H1 (cell line): ENCODE measurements around the gene BCHE. TPM values are rescaled to one million over a fixed set of nuclear protein-coding genes. Genes with fewer than 3 reads are reported as not detected.

Experiments
- CTCF ChIA-PET: fragments of 300-600 bp; sonication (Branson Sonifier 250); formaldehyde crosslinking; loops from one replicate; lab custom pipeline; 2021; ENCODE audit not compliant: partially characterized antibody; lab: Charles Lee
- POLR2A ChIA-PET: fragments of 300-600 bp; sonication (Branson Sonifier 250); formaldehyde crosslinking; loops from one replicate; lab custom pipeline; 2021; ENCODE audit warnings: inconsistent platforms; ENCODE audit not compliant: partially characterized antibody; lab: Charles Lee
- DNase-seq, 2 experiments: peaks; one replicate each; pipeline versions ENCODE4 v3.0.0 to v3.0.0-alpha.2; 2010 to 2022; ENCODE audit warnings: low spot score in 2 of 2, low read depth in 1 of 2, mixed read lengths in 1 of 2
- FAIRE-seq: peaks from 2 replicates; lab custom pipeline; 2011; peaks lifted over from hg19 to GRCh38; lab: Jason Lieb, UNC
- H2AFZ ChIP-seq: 2 replicates; pipeline ENCODE4 v1.8.1; 2012; ENCODE audit warnings: low read length, inconsistent platforms
- H2AK5ac ChIP-seq: 2 replicates; pipeline ENCODE4 v1.6.1; 2013; ENCODE audit warnings: low read depth, low read length
- H2BK120ac ChIP-seq: replicated peaks from 2 replicates; pipeline ENCODE3; 2013; ENCODE audit warnings: low read depth, low read length, inconsistent platforms
- H2BK12ac ChIP-seq: 2 replicates; pipeline ENCODE4 v1.6.1; 2013; ENCODE audit warnings: low read depth, low read length
- H2BK15ac ChIP-seq: 2 replicates; pipeline ENCODE4 v1.6.1; 2013; ENCODE audit warnings: low read length
- H2BK20ac ChIP-seq: 2 replicates; pipeline ENCODE4 v1.6.1; 2013; ENCODE audit warnings: low read length
- H2BK5ac ChIP-seq: 2 replicates; pipeline ENCODE4 v1.6.1; 2013; ENCODE audit warnings: low read depth, low read length
- H3K14ac ChIP-seq: 2 replicates; pipeline ENCODE4 v1.6.1; 2013; ENCODE audit warnings: inconsistent platforms; ENCODE audit not compliant: insufficient read length
- H3K18ac ChIP-seq: 2 replicates; pipeline ENCODE4 v1.6.1; 2013; ENCODE audit warnings: low read length; ENCODE audit errors: extremely low read depth
- H3K23ac ChIP-seq: 2 replicates; pipeline ENCODE4 v1.6.1; 2013; ENCODE audit warnings: inconsistent platforms; ENCODE audit not compliant: insufficient read length
- H3K23me2 ChIP-seq: 2 replicates; pipeline ENCODE4 v1.6.1; 2013; ENCODE audit warnings: low read depth, low read length
- H3K27ac ChIP-seq: 2 replicates; pipeline ENCODE4 v1.6.1; 2011; ENCODE audit warnings: low read depth, low read length, inconsistent platforms
- H3K27me3 ChIP-seq, 4 experiments: replicated peaks in 1 of 4; 1 replicate in 1 of 4; 2 replicates in 3 of 4; pipeline versions ENCODE4 v1.6.1 to v1.8.1; 2011 to 2013; ENCODE audit warnings: low read length in 3 of 4, mild to moderate bottlenecking in 3 of 4, inconsistent platforms in 2 of 4, mixed read lengths in 2 of 4, moderate library complexity in 1 of 4; ENCODE audit not compliant: control insufficient read depth in 3 of 4, insufficient read depth in 3 of 4; ENCODE audit errors: extremely low read depth in 1 of 4
- H3K36me3 ChIP-seq, 4 experiments: 2 replicates each; pipeline versions ENCODE4 v1.6.1 to v1.8.1; 2011 to 2013; ENCODE audit warnings: mild to moderate bottlenecking in 4 of 4, low read length in 3 of 4, moderate library complexity in 2 of 4, control low read depth in 1 of 4, inconsistent platforms in 1 of 4; ENCODE audit not compliant: insufficient read depth in 4 of 4, control insufficient read depth in 2 of 4
- H3K4ac ChIP-seq: replicated peaks from 2 replicates; pipeline ENCODE3; 2013; ENCODE audit warnings: low read length, low read depth, mixed read lengths, inconsistent platforms; ENCODE audit not compliant: insufficient read length
- H3K4me1 ChIP-seq, 4 experiments: replicated peaks in 1 of 4; 1 replicate in 1 of 4; 2 replicates in 3 of 4; pipeline versions ENCODE4 v1.6.1 to v1.8.1; 2011 to 2013; ENCODE audit warnings: low read length in 3 of 4, inconsistent platforms in 2 of 4, mixed read lengths in 1 of 4; ENCODE audit not compliant: insufficient read depth in 4 of 4, control insufficient read depth in 3 of 4
- H3K4me2 ChIP-seq, 2 experiments: 2 replicates each; pipeline versions ENCODE4 v1.6.1 to v1.8.1; 2011 to 2013; ENCODE audit warnings: low read depth in 2 of 2, low read length in 2 of 2, control low read depth in 1 of 2, inconsistent platforms in 1 of 2, mild to moderate bottlenecking in 1 of 2; ENCODE audit not compliant: insufficient read depth in 1 of 2
- H3K4me3 ChIP-seq, 4 experiments: fragments of 200-600, 300-600 bp in 1 of 4; sonication (generic), shearing (Covaris generic), sonication (Bioruptor Twin) in 1 of 4; 2 replicates each; pipeline versions ENCODE4 v1.5.1 to v1.8.1; 2011 to 2016; ENCODE audit warnings: low read length in 4 of 4, low read depth in 3 of 4, control low read depth in 2 of 4, inconsistent platforms in 2 of 4, mild to moderate bottlenecking in 2 of 4, mixed read lengths in 1 of 4, moderate library complexity in 1 of 4; ENCODE audit not compliant: insufficient read depth in 2 of 4; ENCODE audit errors: extremely low read depth in 1 of 4
- H3K56ac ChIP-seq: replicated peaks from 2 replicates; pipeline ENCODE3; 2013; ENCODE audit warnings: low read depth, mild to moderate bottlenecking, mixed read lengths, low read length, inconsistent platforms; ENCODE audit not compliant: insufficient read length
- H3K79me1 ChIP-seq: 2 replicates; pipeline ENCODE4 v1.6.1; 2013; ENCODE audit warnings: low read depth, low read length, control low read depth
- H3K79me2 ChIP-seq, 2 experiments: 2 replicates each; pipeline versions ENCODE4 v1.6.1 to v1.8.1; 2012 to 2013; ENCODE audit warnings: low read length in 2 of 2, mild to moderate bottlenecking in 2 of 2, inconsistent platforms in 1 of 2; ENCODE audit not compliant: insufficient read depth in 2 of 2, control insufficient read depth in 1 of 2
- H3K9ac ChIP-seq, 4 experiments: replicated peaks in 1 of 4; 1 replicate in 1 of 4; 2 replicates in 3 of 4; pipeline versions ENCODE4 v1.6.1 to v1.8.1; 2011 to 2013; ENCODE audit warnings: low read depth in 3 of 4, low read length in 3 of 4, control low read depth in 2 of 4, mild to moderate bottlenecking in 2 of 4, moderate library complexity in 2 of 4, inconsistent platforms in 1 of 4; ENCODE audit errors: extremely low read depth in 1 of 4
- H3K9me3 ChIP-seq, 2 experiments: 2 replicates each; pipeline versions ENCODE4 v1.6.1 to v1.8.1; 2012 to 2013; ENCODE audit warnings: mild to moderate bottlenecking in 2 of 2, moderate library complexity in 2 of 2, control low read depth in 1 of 2, inconsistent platforms in 1 of 2, low read depth in 1 of 2, low read length in 1 of 2, mixed read lengths in 1 of 2; ENCODE audit not compliant: insufficient read depth in 2 of 2
- H4K20me1 ChIP-seq, 2 experiments: replicated peaks in 1 of 2; 2 replicates each; pipeline versions ENCODE3 to v1.8.1; 2011 to 2013; ENCODE audit warnings: inconsistent platforms in 2 of 2, low read length in 2 of 2, mild to moderate bottlenecking in 1 of 2; ENCODE audit not compliant: insufficient read depth in 2 of 2, control insufficient read depth in 1 of 2
- H4K5ac ChIP-seq: 2 replicates; pipeline ENCODE4 v1.6.1; 2013; ENCODE audit warnings: low read length, low read depth, mixed read lengths, inconsistent platforms; ENCODE audit not compliant: insufficient read length
- H4K8ac ChIP-seq: 2 replicates; pipeline ENCODE4 v1.8.0; 2013; ENCODE audit warnings: mild to moderate bottlenecking, moderate library complexity, low read length, inconsistent platforms; ENCODE audit not compliant: insufficient read depth; ENCODE audit errors: extremely low read depth
- H4K91ac ChIP-seq: replicated peaks from 2 replicates; pipeline ENCODE3; 2013; ENCODE audit warnings: low read length, mixed read lengths, inconsistent platforms; ENCODE audit not compliant: insufficient read length
- CHD1 ChIP-seq: IDR thresholded peaks from 2 replicates; pipeline ENCODE4 v1.6.1; 2012; ENCODE audit warnings: low read depth, low read length, improper control_type of control experiment
- EP300 ChIP-seq, 2 experiments: IDR thresholded peaks; 1 replicate in 1 of 2; 2 replicates in 1 of 2; pipeline ENCODE4 v1.6.1; 2011 to 2012; ENCODE audit warnings: low read depth in 2 of 2, low read length in 2 of 2, mild to moderate bottlenecking in 2 of 2, borderline replicate concordance in 1 of 2, inconsistent platforms in 1 of 2, moderate library complexity in 1 of 2
- GTF2F1 ChIP-seq: IDR thresholded peaks from 2 replicates; pipeline ENCODE4 v1.6.1; 2012; ENCODE audit warnings: low read depth, low read length, improper control_type of control experiment, borderline replicate concordance
- JUN ChIP-seq: IDR thresholded peaks from 2 replicates; pipeline ENCODE4 v1.6.1; 2011; ENCODE audit warnings: low read depth, mild to moderate bottlenecking, improper control_type of control experiment, low read length
- KDM1A ChIP-seq: fragments of 200-600, 300-600 bp; sonication (generic); IDR thresholded peaks from 2 replicates; pipeline ENCODE4 v1.7.1; 2016; ENCODE audit warnings: mild to moderate bottlenecking, low read length, borderline replicate concordance
- KDM4A ChIP-seq: IDR thresholded peaks from one replicate; pipeline ENCODE4 v1.7.1; 2012; ENCODE audit warnings: low read depth, mild to moderate bottlenecking, moderate library complexity, low read length, inconsistent platforms; ENCODE audit not compliant: severe bottlenecking
- KDM5A ChIP-seq: fragments of 200-600 bp; IDR thresholded peaks from 2 replicates; pipeline ENCODE4 v1.7.1; 2012; ENCODE audit warnings: mild to moderate bottlenecking, low read length, inconsistent platforms, mixed read lengths
- POLR2A ChIP-seq, 2 experiments: IDR thresholded peaks; 1 replicate in 1 of 2; 2 replicates in 1 of 2; pipeline ENCODE4 v1.6.1; 2011; ENCODE audit warnings: low read depth in 2 of 2, low read length in 2 of 2, mild to moderate bottlenecking in 2 of 2; ENCODE audit errors: control extremely low read depth in 1 of 2
- RXRA ChIP-seq: IDR thresholded peaks from 2 replicates; pipeline ENCODE4 v1.6.1; 2011; ENCODE audit warnings: low read depth, mild to moderate bottlenecking, low read length, moderate library complexity; ENCODE audit not compliant: insufficient read depth
- SRF ChIP-seq: IDR thresholded peaks from 2 replicates; pipeline ENCODE4 v1.6.1; 2011; ENCODE audit warnings: mild to moderate bottlenecking, low read depth, low read length, moderate library complexity
- SUZ12 ChIP-seq: fragments of 200-600 bp; sonication (generic); IDR thresholded peaks from 2 replicates; pipeline ENCODE4 v1.6.1; 2012; ENCODE audit warnings: mild to moderate bottlenecking, inconsistent platforms, low read length, moderate library complexity, mixed read lengths
- TAF1 ChIP-seq: IDR thresholded peaks from 2 replicates; pipeline ENCODE4 v1.6.1; 2011; ENCODE audit warnings: mild to moderate bottlenecking, low read depth, low read length
- TBP ChIP-seq: IDR thresholded peaks from 2 replicates; pipeline ENCODE4 v1.6.1; 2011; ENCODE audit warnings: low read depth, low read length, improper control_type of control experiment
- YY1 ChIP-seq: IDR thresholded peaks from 2 replicates; pipeline ENCODE4 v1.6.1; 2011; ENCODE audit warnings: low read depth, mild to moderate bottlenecking, low read length
- ZNF274 ChIP-seq: IDR thresholded peaks from 2 replicates; pipeline ENCODE4 v1.7.0; 2012; ENCODE audit warnings: low read length, borderline replicate concordance; ENCODE audit errors: extremely low read depth
- polyA plus RNA-seq, 7 experiments: library from polyadenylated mRNA; depleted of rRNA in 3 of 7; stranded (reverse) in 5 of 7; unstranded in 2 of 7; fragments of >200 nt in 5 of 7; fragments of 200-250 nt in 2 of 7; gene quantifications; 1 replicate in 5 of 7; 2 replicates in 1 of 7; 4 replicates in 1 of 7; pipeline versions ENCODE4 v1.2.1 to v1.2.3, GENCODE V29; 2011 to 2013; ENCODE audit warnings: missing spikeins in 2 of 7, mixed read lengths in 2 of 7
- total RNA-seq: library from RNA; stranded (reverse); fragmentation: NEBNext Ultra II Directional; extraction: Animal tissue kit (Norgen Biotek cat#: 25700); gene quantifications from 2 replicates; pipeline ENCODE4 v1.2.1, GENCODE V29; 2021

The BCHE gene
- total and polyA plus RNA-seq, 2 of the 8 experiments (the other 6 are each of a cell fraction or from before 2014, with no cell fraction given), result 0.56 to 1.9 TPM

- Histone ChIP-seq H3K79me1 (no peaks in the 10 kb centered on the region), H3K4me2 (no peak overlapping the region)
- no peak for FAIRE-seq
Measured at GRCh38 chr3:165778456-165778855, 58.8 kb downstream of the BCHE start.

More at GRCh38 chr3:165778456-165778855, 58.8 kb downstream of the BCHE start:
- Histone ChIP-seq H3K4ac (no peak overlapping the region), H3K79me2 (no peaks in the 10 kb centered on the region), H3K27ac (no peak overlapping the region), H4K20me1 (no peaks in the 10 kb centered on the region), H2BK5ac (no peak overlapping the region), H3K9me3 (no peaks in the 10 kb centered on the region), H2BK20ac (no peak overlapping the region), H3K4me3 (no peak overlapping the region), H2AK5ac (no peak overlapping the region), H2BK120ac (no peak overlapping the region), H2BK12ac (no peak overlapping the region), H3K36me3 (no peaks in the 10 kb centered on the region), H3K23me2 (no peaks in the 10 kb centered on the region), H3K9ac (no peak overlapping the region), H3K27me3 (peaks cover 0 to 1% (median 0%) of the 10 kb centered on the region in 4 experiments; a peak in 1 of 7 replicates), H3K23ac (no peak overlapping the region), H2AFZ (no peak overlapping the region), H3K56ac (no peak overlapping the region), H3K14ac (no peak overlapping the region), H4K8ac (no peak overlapping the region), H3K18ac (no peak overlapping the region), H4K91ac (no peak overlapping the region)
- POLR2A ChIA-PET, result no interaction called here
- CTCF ChIA-PET, result interaction anchor here (1.2 kb wide), 1 partner anchor 117 kb away, joined by 5 read pairs; no protein-coding TSS in a partner anchor
- DNase-seq, result no peak
- no peak for TF ChIP-seq TBP
- TF ChIP-seq KDM1A, result no peak
- TF ChIP-seq RXRA, result no peak
- no peak for TF ChIP-seq SRF
- TF ChIP-seq SUZ12, result no peak
- TF ChIP-seq GTF2F1, result no peak
- TF ChIP-seq EP300 (IDR thresholded peaks at IDR 0.05; ENCODE audit: borderline replicate concordance in 1 of 2, low read depth in 2 of 2, low read length in 2 of 2), result no peak
- TF ChIP-seq YY1, result no peak
- no peak for TF ChIP-seq ZNF274
- no peak for TF ChIP-seq JUN
- no peak for TF ChIP-seq CHD1
- TF ChIP-seq TAF1, result no peak
- no peak for TF ChIP-seq POLR2A (IDR thresholded peaks at IDR 0.05; ENCODE audit: control extremely low read depth in 1 of 2, low read depth in 2 of 2, low read length in 2 of 2)
- TF ChIP-seq KDM5A, result no peak
- no peak for TF ChIP-seq KDM4A
- TF ChIP-seq, all 59 proteins: peak for 0
- Histone ChIP-seq H4K5ac (no peak overlapping the region), H3K4me1 (no peaks in the 10 kb centered on the region), H2BK15ac (no peak overlapping the region)
